GM13976 (cell line): ENCODE results near the gene DCHS2.

ENCODE experiments used
- DNase-seq: peaks from one replicate; pipeline ENCODE4 v3.0.0; 2012; ENCODE audit warnings: low spot score
- CTCF ChIP-seq: IDR thresholded peaks from 2 replicates; pipeline ENCODE4 v1.5.1; 2012; ENCODE audit warnings: borderline replicate concordance, mild to moderate bottlenecking; ENCODE audit not compliant: insufficient read depth; ENCODE audit errors: extremely low read depth, missing control alignments, control extremely low read depth
- in situ Hi-C: fragments of 300-500 bp; cut with MboI; formaldehyde crosslinking; loops from one replicate; pipeline ENCODE4 v1.12.0; 2022; ENCODE audit warnings: low sequenced_read_pairs, mixed read lengths, inconsistent platforms; ENCODE audit not compliant: unreplicated experiment

The DCHS2 gene

DNA sequence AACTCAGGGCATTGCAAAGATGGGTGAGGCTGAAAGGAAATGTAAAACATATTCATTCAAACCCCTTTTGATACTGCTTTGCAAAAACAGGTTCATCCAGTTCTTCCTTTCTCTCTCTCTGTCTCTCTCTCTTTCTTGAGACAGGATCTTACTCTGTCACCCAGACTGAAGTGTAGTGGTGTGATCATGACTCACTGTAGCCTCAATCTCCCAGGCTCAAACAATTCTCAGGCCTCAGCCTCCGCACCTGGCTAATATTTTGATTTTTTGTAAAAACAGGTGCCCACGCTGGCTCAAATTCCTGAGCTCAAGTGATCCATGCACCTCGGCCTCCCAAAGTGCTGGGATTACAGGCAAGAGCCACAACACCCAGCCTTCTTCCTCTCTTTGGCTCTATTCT lies 15.6 kb upstream of the DCHS2 start:
- DNase-seq = no peak
- in situ Hi-C loops = loop anchor here (10.0 to 25.0 kb wide), 3 partner anchors 102 to 720 kb away; partner anchors contain the start of gene SFRP2
- TF ChIP-seq CTCF = no peak

DNA sequence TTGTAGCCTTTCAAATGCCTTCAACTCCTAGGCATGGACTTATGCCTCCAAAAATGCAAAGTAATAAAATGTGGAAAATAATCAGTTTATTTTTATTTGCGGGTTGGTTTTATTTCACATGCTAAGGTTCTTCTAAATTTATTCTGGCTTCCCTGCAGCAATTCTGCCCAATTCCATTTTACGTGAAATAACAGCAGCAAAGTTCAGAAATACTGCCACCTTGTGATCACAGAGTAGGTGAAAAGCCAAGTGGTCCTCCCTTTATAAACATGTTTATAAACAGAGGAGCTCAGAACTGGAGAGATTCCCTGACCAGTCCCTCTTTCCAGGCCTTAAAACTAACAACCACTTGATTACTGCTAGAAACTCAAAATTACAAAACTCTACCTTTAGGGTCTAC lies 14.7 kb upstream of the DCHS2 start:
- peak; percentile 43 for TF ChIP-seq CTCF
- no peak for DNase-seq
- in situ Hi-C loops = loop anchor here (10.0 to 25.0 kb wide), 3 partner anchors 101 to 719 kb away; partner anchors contain the start of gene SFRP2

GRCh38 chr4:154503598-154503997 lies 12.0 kb upstream of the DCHS2 start:
- peak; percentile 41 for TF ChIP-seq CTCF
- in situ Hi-C loops = loop anchor here (10.0 to 25.0 kb wide), 3 partner anchors 99 to 716 kb away; partner anchors contain the start of gene SFRP2
- no peak for DNase-seq

GRCh38 chr4:154502111-154502510 lies 10.5 kb upstream of the DCHS2 start:
- no peak for DNase-seq
- no peak for TF ChIP-seq CTCF
- in situ Hi-C loops = loop anchor here (10.0 to 25.0 kb wide), 3 partner anchors 97 to 715 kb away; partner anchors contain the start of gene SFRP2

GRCh38 chr4:154497889-154498288 lies 6.3 kb upstream of the DCHS2 start:
- in situ Hi-C loops = no loop called here
- no peak for DNase-seq
- TF ChIP-seq CTCF = no peak

DNA sequence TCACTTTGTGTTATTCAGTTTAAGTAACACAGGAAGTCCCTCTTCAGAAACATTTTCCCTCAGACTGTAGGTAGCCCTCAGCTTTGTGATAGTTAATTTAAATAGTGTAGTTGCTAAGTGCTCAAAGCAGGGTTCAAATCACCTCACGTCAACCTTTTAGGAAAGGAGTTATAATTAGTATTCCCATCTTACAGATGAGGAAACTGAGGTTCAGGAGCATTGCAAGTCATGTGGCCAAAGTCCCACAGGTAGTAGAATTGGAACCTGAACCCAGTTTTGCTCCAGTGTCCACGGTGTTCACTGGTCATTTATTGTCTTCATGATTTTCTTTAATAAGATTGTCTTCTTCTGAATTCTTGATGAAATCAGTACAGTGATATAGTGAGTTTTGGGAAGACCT lies 4.3 kb upstream of the DCHS2 start:
- TF ChIP-seq CTCF = no peak
- in situ Hi-C loops = no loop called here

More for the DNA sequence above, 4.3 kb upstream of the DCHS2 start:
- DNase-seq = no peak
